ENCODE measurements around the gene FXR1. TPM values are rescaled to one million over a fixed set of nuclear protein-coding genes. Genes with fewer than 3 reads are reported as not detected.

The FXR1 gene
- total RNA-seq, 1 experiment from 2014 or later, result 145 TPM

Other genes starting within 250 kb of the FXR1 start
- gene CCDC39, start 233.2 kb upstream of the FXR1 start, total RNA-seq (2014; rRNA removed; shearing (Covaris generic); ENCODE audit: low replicate concordance), result not detected in 2 replicates
- 108 and 416 TPM in 2 replicates for gene DNAJC19, start 77.1 kb downstream of the FXR1 start, total RNA-seq (2014; rRNA removed; shearing (Covaris generic); ENCODE audit: low replicate concordance)

All from MG63 (cell line).